HepG2 (cell line): ENCODE data around the gene SMAD7. TPM values are rescaled to one million over a fixed set of nuclear protein-coding genes. Genes with fewer than 3 reads are reported as not detected.

Source experiments
- ATRX ChIP-seq: sonication (generic); formaldehyde crosslinking; IDR thresholded peaks from 2 replicates; pipeline ENCODE4 v1.4.0; 2020; ENCODE audit warnings: missing genetic modification reagents, borderline replicate concordance
- BCL6 ChIP-seq: IDR thresholded peaks from 2 replicates; pipeline ENCODE4 v1.6.1; 2016; ENCODE audit warnings: missing genetic modification reagents, missing compliant biosample characterization
- CBFB ChIP-seq: sonication (generic); formaldehyde crosslinking; IDR thresholded peaks from 2 replicates; pipeline ENCODE4 v1.4.0; 2020; ENCODE audit warnings: missing genetic modification reagents
- CCDC6 ChIP-seq: sonication (generic); formaldehyde crosslinking; IDR thresholded peaks from 2 replicates; pipeline ENCODE4 v1.8.1; 2022; ENCODE audit warnings: mild to moderate bottlenecking, missing genetic modification reagents, moderate library complexity
- CREB1 ChIP-seq, 2 experiments: fragments of 450-650 bp in 1 of 2; IDR thresholded peaks; 2 replicates each; pipeline ENCODE4 v1.6.1; 2016 to 2017; ENCODE audit warnings: control low read depth in 1 of 2, mild to moderate bottlenecking in 1 of 2, missing compliant biosample characterization in 1 of 2, missing genetic modification characterization in 1 of 2
- DPF2 ChIP-seq: sonication (generic); formaldehyde crosslinking; IDR thresholded peaks from 2 replicates; pipeline ENCODE4 v1.4.0; 2020; ENCODE audit warnings: mild to moderate bottlenecking, low read depth, missing genetic modification reagents, borderline replicate concordance
- FOXA1 ChIP-seq, 2 experiments: fragments of 450-650 bp in 1 of 2; sonication (generic) in 1 of 2; formaldehyde crosslinking in 1 of 2; IDR thresholded peaks; 2 replicates each; pipeline versions ENCODE4 v1.4.0 to v1.6.1; 2016 to 2020; ENCODE audit warnings: missing genetic modification reagents in 1 of 2
- FOXM1 ChIP-seq: sonication (generic); formaldehyde crosslinking; IDR thresholded peaks from 2 replicates; pipeline ENCODE4 v1.5.0; 2020; ENCODE audit warnings: missing genetic modification reagents
- JDP2 ChIP-seq: sonication (generic); formaldehyde crosslinking; IDR thresholded peaks from 2 replicates; pipeline ENCODE4 v1.8.1; 2022; ENCODE audit warnings: missing genetic modification reagents, borderline replicate concordance
- NFKBIZ ChIP-seq: IDR thresholded peaks from 2 replicates; pipeline ENCODE4 v1.6.1; 2018; ENCODE audit warnings: missing genetic modification reagents, missing compliant biosample characterization
- NR0B2 ChIP-seq: sonication (generic); formaldehyde crosslinking; IDR thresholded peaks from 2 replicates; pipeline ENCODE4 v1.4.0; 2020; ENCODE audit warnings: mild to moderate bottlenecking, missing genetic modification reagents
- REPIN1 ChIP-seq: sonication (generic); formaldehyde crosslinking; IDR thresholded peaks from 2 replicates; pipeline ENCODE4 v1.8.0; 2022; ENCODE audit warnings: missing genetic modification reagents, low read depth, mild to moderate bottlenecking, borderline replicate concordance
- SMYD3 ChIP-seq: sonication (generic); formaldehyde crosslinking; IDR thresholded peaks from 2 replicates; pipeline ENCODE4 v1.8.1; 2023; ENCODE audit warnings: mild to moderate bottlenecking, missing genetic modification reagents
- SP2 ChIP-seq: sonication (generic); formaldehyde crosslinking; IDR thresholded peaks from 2 replicates; pipeline ENCODE4 v1.5.1; 2020; ENCODE audit warnings: mild to moderate bottlenecking, missing genetic modification reagents
- TSC22D2 ChIP-seq: sonication (generic); formaldehyde crosslinking; IDR thresholded peaks from 2 replicates; pipeline ENCODE4 v1.5.1; 2020; ENCODE audit warnings: missing genetic modification reagents, mild to moderate bottlenecking, borderline replicate concordance
- ZHX2 ChIP-seq, 2 experiments: sonication (generic) in 1 of 2; formaldehyde crosslinking in 1 of 2; IDR thresholded peaks; 2 replicates each; pipeline versions ENCODE4 v1.6.1 to v1.9.0; 2014 to 2022; ENCODE audit warnings: antibody characterized with exemption in 1 of 2, borderline replicate concordance in 1 of 2, inconsistent platforms in 1 of 2, low read depth in 1 of 2, missing genetic modification reagents in 1 of 2
- ZNF124 ChIP-seq: sonication (generic); formaldehyde crosslinking; IDR thresholded peaks from 2 replicates; pipeline ENCODE4 v1.4.0; 2020; ENCODE audit warnings: missing genetic modification reagents
- ZNF317 ChIP-seq: sonication (generic); formaldehyde crosslinking; IDR thresholded peaks from 2 replicates; pipeline ENCODE4 v1.5.0; 2020; ENCODE audit warnings: mild to moderate bottlenecking, missing genetic modification reagents
- ZNF460 ChIP-seq: sonication (generic); formaldehyde crosslinking; IDR thresholded peaks from 2 replicates; pipeline ENCODE4 v1.5.1; 2020; ENCODE audit warnings: missing genetic modification reagents, mild to moderate bottlenecking, borderline replicate concordance
- ZNF550 ChIP-seq: sonication (generic); formaldehyde crosslinking; IDR thresholded peaks from 2 replicates; pipeline ENCODE4 v1.4.0; 2020; ENCODE audit warnings: mild to moderate bottlenecking, missing genetic modification reagents, borderline replicate concordance
- ZNF644 ChIP-seq: IDR thresholded peaks from 2 replicates; pipeline ENCODE4 v1.6.1; 2016; ENCODE audit warnings: low read depth
- polyA plus RNA-seq, 8 experiments: library from polyadenylated mRNA; depleted of rRNA in 3 of 8; stranded (reverse) in 7 of 8; unstranded in 1 of 8; fragments of >200 nt; fragmentation: Illumina TruSeq in 4 of 8; extraction: Trizol in 4 of 8; gene quantifications; 2 replicates each; pipeline versions ENCODE4 v1.2.1 to v1.2.3, GENCODE V29; 2011 to 2016; ENCODE audit warnings: low read depth in 4 of 8, missing spikeins in 1 of 8, mixed read lengths in 1 of 8; ENCODE audit not compliant: insufficient read depth in 1 of 8
- total RNA-seq, 5 experiments: library from RNA; depleted of rRNA; stranded (reverse); fragments of >200 nt; fragmentation: Illumina TruSeq; extraction: Trizol; gene quantifications; 2 replicates each; pipeline ENCODE4 v1.2.3, GENCODE V29; 2016; ENCODE audit warnings: low read depth in 1 of 5
- TF ChIP-seq, protein P1 (sequence below): sonication (generic); formaldehyde crosslinking; IDR thresholded peaks from 2 replicates; pipeline ENCODE4 v1.5.0; 2020; ENCODE audit warnings: missing genetic modification reagents

The SMAD7 gene
- total and polyA plus RNA-seq, 2 of the 13 experiments (the other 11 are each of a cell fraction or from before 2014, with no cell fraction given), result 17.4 to 24.7 TPM

DNA sequence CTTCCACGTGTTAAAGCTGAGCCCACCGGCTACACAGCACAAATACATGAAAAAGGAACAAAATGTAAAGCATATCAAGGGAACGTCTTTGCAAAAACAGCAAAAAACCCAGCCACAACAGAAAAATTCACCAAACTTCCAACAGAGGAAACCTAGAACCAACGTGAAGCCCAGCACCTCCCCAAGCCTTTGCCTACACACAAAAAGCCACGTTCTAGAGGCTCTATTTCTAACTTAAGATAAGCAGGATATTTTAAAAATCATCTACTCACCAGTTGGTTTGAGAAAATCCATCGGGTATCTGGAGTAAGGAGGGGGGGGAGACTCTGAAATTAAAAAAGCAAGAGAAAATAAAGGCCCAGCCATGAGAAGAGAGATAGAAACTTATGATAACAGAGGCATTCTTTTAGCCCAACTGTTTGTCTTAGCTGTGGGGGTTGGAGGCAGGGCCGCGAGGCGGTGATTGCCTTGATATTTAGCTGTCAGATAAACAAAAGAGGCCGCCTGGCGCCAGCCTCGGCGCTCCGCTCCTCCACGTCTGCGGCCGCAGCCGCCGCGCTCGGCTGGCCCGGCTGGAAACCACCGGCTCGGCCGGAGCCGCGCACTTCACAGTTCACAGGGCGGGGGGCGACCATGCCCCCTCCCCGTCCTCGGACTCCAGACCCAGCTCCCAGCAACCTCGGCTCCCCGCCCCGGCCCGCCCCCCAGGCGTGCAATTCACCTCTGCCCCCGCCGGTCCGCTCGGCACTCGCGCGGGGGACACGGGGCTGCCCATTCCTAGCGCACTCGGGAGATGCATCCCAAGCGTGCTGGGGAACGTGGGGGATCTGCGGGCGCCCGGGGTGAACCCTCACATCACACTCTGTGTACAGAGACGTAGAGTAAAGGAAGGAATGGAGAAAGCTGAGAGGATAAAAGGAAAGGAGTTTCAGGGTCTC is 2.4 kb downstream of the SMAD7 start (continued):
- TF ChIP-seq ZHX2 (IDR thresholded peaks at IDR 0.05; ENCODE audit: low read depth) (no peak), ZHX2 (CRISPR knock-in tag; IDR thresholded peaks at IDR 0.05; ENCODE audit: borderline replicate concordance) (no peak), ATRX (CRISPR knock-in tag) (no peak), TSC22D2 (no peak), DPF2 (CRISPR knock-in tag) (no peak), NFKBIZ (CRISPR knock-in tag) (no peak), CREB1 (IDR thresholded peaks at IDR 0.05) (no peak), CREB1 (CRISPR knock-in tag; IDR thresholded peaks at IDR 0.05) (no peak), ZNF644 (CRISPR knock-in tag) (no peak), CCDC6 (peak; percentile 49; the same call in 1 of the 2 replicates), FOXA1 (IDR thresholded peaks at IDR 0.05) (no peak), FOXA1 (CRISPR knock-in tag; IDR thresholded peaks at IDR 0.05) (peak; percentile 38; the same call in 1 of the 2 replicates), JDP2 (no peak), ZNF460 (no peak), ZNF550 (CRISPR knock-in tag) (no peak), BCL6 (CRISPR knock-in tag) (peak; percentile 80), CBFB (no peak), REPIN1 (peak; percentile 50; the same call in 1 of the 2 replicates), SP2 (CRISPR knock-in tag) (0 out of 2 replicates have a peak, but pooled peaks have one; percentile 38), SMYD3 (CRISPR knock-in tag) (no peak), FOXM1 (no peak), ZNF317 (no peak), ZNF124 (CRISPR knock-in tag) (no peak), NR0B2 (CRISPR knock-in tag) (no peak)
- TF ChIP-seq, protein P1, sequence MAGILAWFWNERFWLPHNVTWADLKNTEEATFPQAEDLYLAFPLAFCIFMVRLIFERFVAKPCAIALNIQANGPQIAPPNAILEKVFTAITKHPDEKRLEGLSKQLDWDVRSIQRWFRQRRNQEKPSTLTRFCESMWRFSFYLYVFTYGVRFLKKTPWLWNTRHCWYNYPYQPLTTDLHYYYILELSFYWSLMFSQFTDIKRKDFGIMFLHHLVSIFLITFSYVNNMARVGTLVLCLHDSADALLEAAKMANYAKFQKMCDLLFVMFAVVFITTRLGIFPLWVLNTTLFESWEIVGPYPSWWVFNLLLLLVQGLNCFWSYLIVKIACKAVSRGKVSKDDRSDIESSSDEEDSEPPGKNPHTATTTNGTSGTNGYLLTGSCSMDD (CRISPR knock-in tag), result no peak
